Limb (tissue), 2 donors: ENCODE data around the gene ASB13.

Source experiments
- DNase-seq, 2 donors: peaks; one replicate each; pipeline ENCODE4 v3.0.0-alpha.2; 2016; ENCODE audit errors: extremely low spot score in 2 of 2

Gene ASB13

GRCh38 chr10:5648494-5649457 is 17.6 kb downstream of the ASB13 start:
- DNase-seq, result no peak

- DNase-seq, result no peak
Measured at GRCh38 chr10:5647507-5648240, 18.7 kb downstream of the ASB13 start.

- no peak for DNase-seq
Measured at GRCh38 chr10:5645944-5646617, 20.3 kb downstream of the ASB13 start.

GRCh38 chr10:5645375-5645774 is 21.0 kb downstream of the ASB13 start:
- DNase-seq, result no peak

- DNase-seq, result no peak
Measured at GRCh38 chr10:5644930-5645329, 21.5 kb downstream of the ASB13 start.

GRCh38 chr10:5643346-5644067 is 22.9 kb downstream of the ASB13 start:
- peak; percentile 59 to 85 for DNase-seq

GRCh38 chr10:5641501-5641900 is 24.9 kb downstream of the ASB13 start:
- no peak for DNase-seq

- DNase-seq, result no peak
Measured at GRCh38 chr10:5640501-5640900, 25.9 kb downstream of the ASB13 start.

- no peak for DNase-seq
Measured at GRCh38 chr10:5640036-5640435, 26.4 kb downstream of the ASB13 start.

- no peak for DNase-seq
Measured at GRCh38 chr10:5639066-5639465, 27.3 kb downstream of the ASB13 start.

- no peak for DNase-seq
Measured at GRCh38 chr10:5638494-5638893, 27.9 kb downstream of the ASB13 start.

- no peak for DNase-seq
Measured at GRCh38 chr10:5634918-5635317, 31.5 kb downstream of the ASB13 start.

- DNase-seq, result no peak
Measured at GRCh38 chr10:5633166-5633749, 33.1 kb downstream of the ASB13 start.

- no peak for DNase-seq
Measured at GRCh38 chr10:5632446-5632845, 33.9 kb downstream of the ASB13 start.

- no peak for DNase-seq
Measured at GRCh38 chr10:5631936-5632335, 34.5 kb downstream of the ASB13 start.

GRCh38 chr10:5630112-5630436 is 36.3 kb downstream of the ASB13 start:
- DNase-seq, result no peak

GRCh38 chr10:5629303-5630111 is 36.9 kb downstream of the ASB13 start:
- DNase-seq, result peak in 1 of 2 donors; percentile 85

GRCh38 chr10:5628451-5629302 is 37.7 kb downstream of the ASB13 start:
- DNase-seq, result peak in 1 of 2 donors; percentile 63

- no peak for DNase-seq
Measured at GRCh38 chr10:5627486-5628044, 38.8 kb downstream of the ASB13 start.
